GM18867 (cell line): ENCODE results near the gene MCC.

Experiments
- ATAC-seq: cut with Tn5 transposase; IDR thresholded peaks from one replicate; pipeline ENCODE4 v1.9.1; 2021; ENCODE audit warnings: mild to moderate bottlenecking, moderate library complexity; ENCODE audit not compliant: unreplicated experiment

The MCC gene

DNA sequence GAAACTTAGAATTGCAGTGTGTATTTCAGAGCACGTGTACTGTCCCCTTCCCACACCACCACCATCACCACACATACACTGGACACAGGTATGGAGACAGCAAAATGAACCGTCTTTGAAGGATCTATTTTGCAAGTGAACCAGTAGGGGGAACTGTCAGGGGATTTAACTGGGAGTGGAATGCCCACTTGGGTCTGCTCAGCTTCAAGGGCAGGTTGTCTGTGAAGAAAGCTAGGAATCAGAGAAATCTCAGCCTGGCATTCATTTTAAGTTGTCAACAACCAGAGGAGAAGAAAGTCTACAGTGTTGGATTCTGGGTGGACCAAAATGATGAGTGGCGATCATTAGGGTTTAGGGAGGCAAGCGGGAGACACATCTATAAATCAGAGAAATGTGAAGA, 364.6 kb downstream of the MCC start:
- no peak for ATAC-seq

DNA sequence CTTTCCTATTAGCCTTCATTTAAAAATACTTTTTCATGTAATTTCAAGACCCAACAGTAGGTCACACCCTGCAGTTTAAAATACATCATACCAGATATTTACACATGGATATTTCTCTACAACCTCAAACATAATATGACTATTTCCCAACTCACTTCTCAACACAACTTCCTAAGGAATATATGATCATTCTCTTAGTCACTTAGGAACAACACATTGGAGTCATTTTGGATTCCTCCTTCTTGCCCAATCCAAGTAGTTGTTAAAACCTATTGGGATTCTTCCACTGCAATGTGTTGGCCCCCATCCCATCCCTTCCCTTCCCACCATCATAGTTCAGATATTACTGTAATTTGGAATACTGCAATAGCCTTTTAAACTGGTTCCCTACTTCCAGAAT, 366.2 kb downstream of the MCC start:
- no peak for ATAC-seq

DNA sequence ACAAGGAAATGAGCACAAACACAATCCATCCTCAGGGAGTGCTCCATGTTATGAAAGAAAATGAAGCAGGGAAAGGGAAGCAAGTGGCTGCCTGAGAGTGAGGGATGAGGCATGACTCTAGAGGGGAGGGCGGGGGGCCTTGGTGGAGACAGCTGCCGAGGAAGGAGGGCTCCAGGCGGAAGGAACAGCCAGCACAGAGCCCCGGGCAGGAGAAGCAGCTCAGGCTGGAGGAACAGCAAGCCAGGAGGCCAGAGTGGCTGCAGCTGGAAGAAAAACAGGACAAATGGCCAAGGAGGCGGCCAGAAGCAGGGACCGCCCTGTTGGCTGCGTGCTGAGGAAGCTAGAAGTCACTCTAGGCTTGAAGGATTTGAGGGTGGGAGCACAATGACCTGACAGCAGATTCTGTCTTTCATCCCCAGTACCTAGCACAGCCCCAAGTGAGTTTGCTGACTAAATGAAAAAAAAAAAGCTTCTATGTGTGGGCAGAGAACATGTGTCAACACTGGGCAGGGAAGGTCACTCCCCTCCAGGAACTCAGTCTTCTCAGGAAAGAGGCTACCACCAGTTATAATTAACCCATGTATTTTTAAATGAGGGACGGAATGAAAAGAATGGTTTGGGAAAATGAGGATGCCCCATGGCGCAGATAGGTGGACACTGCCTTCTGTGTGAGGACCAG, 368.9 kb downstream of the MCC start:
- no peak for ATAC-seq

DNA sequence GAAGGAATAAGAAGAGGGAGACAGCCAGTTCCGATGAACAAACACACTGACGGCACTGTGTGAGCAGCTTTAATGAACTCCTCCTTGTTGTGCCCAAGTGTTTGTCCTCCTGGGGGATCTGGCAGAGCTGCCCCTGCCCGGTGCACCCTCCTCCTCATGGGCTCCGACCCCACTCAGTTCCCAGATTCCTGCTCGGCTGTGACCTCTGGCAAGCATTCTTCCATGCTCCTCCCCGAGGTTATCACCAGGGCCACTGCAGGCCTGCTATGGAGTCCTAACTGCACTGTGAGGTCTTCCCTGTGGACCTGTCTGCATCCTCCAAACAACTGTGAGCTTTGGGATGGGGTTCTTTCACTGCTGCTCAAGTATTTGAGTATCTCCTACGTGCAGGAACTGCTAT, 369.5 kb downstream of the MCC start:
- no peak for ATAC-seq

DNA sequence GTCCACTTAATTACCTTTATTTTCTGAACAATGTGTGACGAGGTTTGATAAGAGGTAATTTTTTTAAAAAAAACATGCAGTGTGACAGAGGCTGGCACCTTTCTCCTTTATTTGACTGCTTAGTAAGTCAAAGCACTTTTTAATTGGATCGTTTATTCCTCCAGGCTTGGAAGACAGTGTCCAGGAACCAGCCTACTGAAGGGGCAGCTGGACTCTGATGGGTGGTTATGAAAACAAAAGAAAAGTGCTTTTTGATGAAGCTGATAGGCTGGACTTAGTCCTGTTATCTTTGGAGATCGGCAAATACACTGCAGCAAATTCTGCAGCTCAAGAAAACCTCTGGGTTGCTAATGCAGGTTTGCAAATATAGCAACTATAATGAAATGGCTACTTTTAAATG, 370.0 kb downstream of the MCC start:
- no peak for ATAC-seq

DNA sequence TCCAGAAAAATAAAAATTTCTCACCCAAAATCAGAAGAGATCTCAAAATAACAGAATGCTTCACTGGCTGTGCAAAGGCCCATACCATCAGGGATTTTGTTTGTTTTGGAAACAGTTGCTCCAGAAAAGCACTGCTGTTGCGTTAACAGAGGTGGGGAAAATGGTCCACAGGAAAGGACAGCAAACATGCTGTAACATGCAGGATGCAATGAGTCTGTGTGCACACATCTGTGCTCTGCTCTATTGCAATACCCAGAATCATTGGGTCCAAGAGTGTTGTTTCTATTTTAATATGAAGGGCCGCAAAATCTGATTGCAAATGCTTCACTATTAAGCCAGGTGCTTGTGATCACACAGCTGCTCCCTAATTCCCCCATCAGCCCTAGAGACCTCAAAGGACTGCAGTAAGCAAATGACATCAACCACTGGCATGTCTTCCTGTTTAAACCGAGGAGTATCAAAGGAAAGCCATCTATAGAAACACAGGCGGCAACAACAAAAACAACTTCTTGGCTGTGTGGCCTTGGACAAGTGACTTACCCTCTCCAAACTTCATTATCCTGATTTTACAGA, 370.6 kb downstream of the MCC start:
- no peak for ATAC-seq

DNA sequence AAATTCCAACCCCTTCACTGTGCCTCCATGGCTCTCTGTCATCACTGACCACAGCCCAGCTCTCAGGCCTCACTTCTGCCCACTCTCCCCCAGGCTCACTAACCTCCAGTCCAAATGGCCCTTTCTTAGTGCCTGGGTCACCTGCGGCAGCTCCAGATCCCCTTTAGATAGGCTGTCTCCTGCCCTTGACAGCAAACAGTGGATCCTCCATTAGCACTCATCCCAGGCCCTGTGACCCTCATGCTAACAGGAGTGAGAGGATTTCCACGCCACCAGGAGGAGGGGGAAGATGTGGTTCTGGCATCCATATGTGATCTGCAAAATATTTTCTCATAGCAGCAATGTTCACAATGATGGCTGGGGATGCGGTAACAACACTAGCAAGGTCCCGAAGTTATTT, 372.3 kb downstream of the MCC start:
- no peak for ATAC-seq

DNA sequence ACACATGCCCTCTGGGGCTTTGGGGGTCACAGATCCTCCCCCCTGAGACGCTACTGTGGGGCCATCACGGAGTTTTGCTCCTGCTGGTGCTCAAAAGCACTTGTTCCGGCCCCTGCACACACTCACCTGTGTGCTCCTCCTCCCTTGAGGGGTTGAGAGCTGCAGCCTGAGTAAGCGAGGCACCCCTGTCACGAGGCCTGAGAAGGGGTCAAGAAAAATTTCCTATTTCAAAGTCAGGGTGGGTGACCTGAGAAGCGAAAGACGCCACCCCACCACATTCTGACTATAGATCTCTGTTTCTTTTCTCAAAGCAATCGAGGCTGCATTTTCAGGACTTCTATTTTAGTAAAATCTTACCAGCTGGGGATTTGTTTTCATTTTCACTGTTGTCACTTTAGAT, 373.2 kb downstream of the MCC start:
- peak; percentile 93 for ATAC-seq

DNA sequence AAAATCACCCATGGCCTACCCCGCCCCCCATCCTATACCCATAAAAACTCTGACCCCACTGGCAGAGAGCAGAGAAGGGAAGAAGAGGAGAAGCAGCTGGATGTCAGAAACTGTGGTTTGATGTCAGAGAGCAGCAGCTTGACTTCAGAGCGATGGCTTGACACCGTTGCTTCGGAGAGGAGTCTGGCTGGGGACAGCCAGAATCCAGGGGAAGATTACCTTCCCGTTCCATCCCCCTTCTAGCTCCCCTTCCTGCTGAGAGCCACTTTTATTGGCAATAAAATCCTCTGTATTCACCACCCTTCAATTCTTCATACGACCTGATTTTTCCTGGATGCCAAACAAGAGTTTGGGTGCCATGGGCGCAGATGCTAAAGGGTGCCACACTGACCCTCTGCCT, 373.7 kb downstream of the MCC start:
- peak; percentile 1 for ATAC-seq

DNA sequence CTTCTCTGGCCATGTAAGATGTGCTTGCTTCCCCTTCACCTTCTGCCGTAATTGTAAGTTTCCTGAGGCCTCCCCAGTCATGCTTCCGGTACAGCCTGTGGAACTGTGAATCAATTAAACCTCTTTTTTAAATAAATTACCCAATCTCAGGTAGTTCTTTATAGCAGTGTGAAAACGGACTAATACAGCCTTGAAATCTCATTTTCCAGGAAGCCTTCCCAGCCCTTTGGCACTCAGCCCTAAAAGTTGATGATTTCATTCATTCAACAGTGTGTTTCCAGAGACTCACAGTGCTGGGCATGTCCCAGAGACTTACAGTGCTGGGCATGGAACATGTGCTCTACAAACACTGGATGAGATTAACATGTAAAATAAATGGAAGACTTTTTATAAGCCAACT, 375.8 kb downstream of the MCC start:
- no peak for ATAC-seq

DNA sequence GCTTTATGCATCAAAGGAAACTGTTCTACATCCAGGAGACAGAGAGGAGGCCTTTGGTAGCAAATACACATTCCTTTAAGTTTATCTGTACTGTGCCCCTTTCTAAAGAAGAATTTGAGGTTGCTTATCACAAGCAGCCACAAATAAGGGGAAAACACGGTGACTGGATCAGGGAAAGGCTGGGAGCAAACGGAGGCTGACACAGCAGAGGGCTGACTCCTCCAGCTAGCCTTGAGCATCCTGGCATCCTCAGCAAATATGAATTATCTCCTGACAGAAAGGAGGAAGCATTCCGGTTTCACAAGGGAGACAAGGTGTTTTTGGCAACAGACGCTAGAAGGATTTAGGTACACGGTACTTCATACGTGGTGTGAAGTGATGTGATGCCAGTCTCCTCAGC, 378.1 kb downstream of the MCC start:
- no peak for ATAC-seq

DNA sequence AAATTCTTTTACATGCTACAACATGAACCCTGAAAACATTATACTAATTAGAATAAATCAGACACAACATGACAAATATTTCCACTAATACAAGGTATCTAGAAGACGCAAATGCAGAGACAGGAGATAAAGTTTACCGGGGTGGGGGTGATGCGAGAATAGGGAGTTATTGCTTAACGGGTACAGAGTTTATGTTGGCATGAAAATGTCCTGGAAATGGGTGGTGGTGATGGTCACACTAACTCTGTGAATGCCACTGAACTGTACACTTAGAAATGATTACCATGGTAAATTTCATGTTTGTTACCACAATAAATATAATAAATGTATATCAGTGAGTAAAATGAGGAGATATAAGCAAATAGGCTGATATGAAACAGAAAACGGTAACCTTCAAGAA, 378.9 kb downstream of the MCC start:
- ATAC-seq = no peak

DNA sequence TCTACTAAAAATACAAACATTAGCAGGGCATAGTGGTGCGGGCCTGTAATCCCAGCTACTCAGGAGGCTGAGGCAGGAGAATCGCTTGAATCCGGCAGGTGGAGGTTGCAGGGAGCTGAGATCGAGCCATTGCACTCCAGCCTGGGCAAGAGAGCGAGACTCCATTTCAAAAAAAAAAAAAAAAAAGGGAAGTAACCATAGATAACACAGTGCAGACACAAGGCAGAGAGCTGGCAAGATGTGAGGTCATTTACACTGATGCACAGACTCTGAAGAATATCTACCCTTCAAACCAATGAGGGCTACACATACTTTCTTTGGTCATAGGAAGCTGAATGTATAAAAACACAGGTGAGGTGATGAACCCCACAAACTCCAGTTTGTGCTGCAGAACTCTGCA, 379.8 kb downstream of the MCC start:
- no peak for ATAC-seq

DNA sequence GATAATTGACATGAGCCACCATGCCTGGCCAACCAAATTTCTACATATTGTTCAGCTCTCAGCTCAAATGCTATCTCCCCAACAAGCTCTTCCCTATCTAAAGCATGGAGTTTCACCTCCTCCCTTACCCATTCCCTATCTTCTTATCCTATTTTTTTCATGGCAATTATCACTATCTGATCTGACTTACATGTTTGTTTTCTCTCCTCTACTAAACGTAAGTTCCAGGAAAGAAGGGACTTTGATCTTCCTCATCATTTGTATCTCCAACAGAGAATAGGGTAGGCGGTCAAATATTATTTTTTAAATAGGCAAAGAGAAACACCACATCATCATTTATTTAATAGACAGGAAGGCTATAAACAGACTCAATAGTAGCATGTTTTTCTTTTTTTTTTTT, 381.4 kb downstream of the MCC start:
- no peak for ATAC-seq

DNA sequence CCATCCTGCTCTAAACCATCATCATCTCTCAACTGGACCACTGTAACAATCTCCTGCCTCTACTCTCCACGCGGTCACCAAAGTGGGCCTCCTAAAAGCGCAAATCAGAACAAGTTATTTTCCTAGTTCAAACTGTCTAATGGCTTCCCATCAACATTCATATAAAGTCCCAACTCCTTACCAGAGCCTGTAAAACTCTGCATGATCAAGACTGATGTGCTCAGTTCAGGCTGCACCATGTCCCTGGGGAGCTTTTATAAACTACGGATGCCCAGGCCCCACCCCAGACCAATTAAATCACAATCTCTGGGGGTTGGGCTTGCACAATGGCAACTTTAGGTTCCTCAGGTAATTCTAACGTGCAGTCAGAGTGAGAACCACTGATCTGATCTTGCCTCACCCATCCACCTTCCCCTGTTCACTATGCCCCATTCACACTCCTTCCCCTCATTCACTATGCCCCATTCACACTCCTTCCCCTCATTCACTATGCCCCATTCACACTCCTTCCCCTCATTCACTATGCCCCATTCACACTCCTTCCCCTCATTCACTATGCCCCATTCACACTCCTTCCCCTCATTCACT, 382.5 kb downstream of the MCC start:
- ATAC-seq = no peak

DNA sequence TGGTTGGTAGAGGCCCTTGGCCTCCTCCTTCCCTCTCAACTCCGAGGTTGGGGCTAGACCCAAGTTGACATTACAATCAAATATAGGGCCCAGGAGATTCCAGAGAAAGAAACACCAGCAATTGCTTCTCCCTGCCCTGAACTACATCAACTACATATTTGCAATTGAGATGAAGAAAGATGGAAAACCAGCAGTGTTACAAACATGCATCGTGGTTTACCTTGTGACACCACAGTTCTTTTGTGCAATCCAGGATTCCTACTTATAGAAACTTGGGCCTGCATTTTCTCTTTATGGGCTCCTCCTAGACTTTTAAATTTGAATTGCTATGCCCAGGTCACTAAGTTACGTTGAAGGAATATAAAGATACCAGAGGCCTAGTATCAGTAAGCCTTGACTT, 384.9 kb downstream of the MCC start:
- ATAC-seq = no peak

DNA sequence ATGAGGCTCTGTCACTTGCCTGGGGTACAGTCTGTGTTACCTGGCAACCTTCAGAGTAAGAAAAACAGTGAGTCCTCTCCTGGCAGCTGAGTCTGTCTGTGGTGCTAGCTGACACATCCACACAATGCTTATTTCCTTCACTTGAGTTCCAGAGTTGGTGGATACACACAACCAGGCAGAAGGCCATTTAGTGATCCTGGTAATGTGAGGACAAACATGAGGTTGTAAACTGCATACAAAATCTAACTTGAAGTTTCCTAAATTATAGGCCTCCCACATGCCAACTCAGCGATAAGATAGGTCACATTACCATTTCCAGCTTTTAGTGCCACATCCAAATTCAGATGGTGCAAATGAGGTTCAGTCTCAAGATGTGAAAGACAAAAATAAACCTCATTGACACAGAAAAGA, 386.1 kb downstream of the MCC start:
- ATAC-seq = no peak

DNA sequence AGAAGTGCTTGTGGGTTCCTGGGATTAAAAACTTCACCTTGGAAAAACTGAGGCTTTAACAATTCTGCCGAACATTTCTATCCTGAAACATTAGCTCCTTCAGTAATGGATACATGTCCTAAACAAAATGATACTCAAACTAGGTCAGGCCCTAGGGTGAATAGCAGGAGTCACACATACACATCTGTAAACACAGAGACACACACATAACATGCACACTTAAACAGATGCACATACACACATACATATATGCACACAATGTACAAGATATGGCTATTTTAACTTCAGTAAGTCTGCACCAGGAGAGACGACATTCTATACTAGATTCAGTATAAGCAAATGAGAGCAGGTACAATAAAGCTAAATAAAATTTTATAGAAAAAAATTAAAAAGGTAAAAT, 387.3 kb downstream of the MCC start:
- no peak for ATAC-seq

DNA sequence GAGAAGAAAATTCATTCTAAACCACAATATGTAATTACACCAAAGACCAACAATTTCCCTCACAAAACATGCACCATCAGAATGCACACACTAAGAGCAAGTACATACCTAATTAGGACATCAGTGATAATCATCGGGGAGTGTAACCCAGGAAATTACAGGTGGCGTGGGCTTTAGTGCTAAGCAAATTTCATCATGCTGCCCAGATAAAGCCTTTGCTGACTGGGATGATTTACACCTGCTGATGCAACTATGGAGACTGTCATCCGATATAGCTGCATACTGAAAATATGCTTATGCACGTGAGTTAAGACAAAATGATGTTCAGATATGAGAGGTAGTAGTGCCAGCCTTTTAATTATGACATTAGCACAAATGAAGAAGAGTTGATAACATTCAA, 388.4 kb downstream of the MCC start:
- no peak for ATAC-seq

DNA sequence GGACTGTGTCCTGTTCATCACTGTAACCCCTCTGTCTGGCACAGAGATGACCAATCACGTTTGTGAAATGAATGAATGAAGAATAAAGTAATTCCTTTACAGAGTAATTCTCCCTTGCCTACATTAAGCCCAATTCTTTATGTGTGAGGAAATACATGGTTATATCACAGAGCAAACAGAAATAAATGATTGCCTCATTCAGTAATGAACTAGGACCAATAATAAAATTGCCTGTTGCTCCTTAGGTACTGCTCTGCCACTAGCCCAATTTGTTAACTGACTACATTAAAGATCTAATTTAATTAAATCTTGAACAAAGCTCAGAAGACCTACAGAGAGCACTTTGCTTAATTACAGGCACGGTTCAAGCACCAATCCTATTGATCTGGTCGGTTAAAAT, 389.9 kb downstream of the MCC start:
- ATAC-seq = no peak

DNA sequence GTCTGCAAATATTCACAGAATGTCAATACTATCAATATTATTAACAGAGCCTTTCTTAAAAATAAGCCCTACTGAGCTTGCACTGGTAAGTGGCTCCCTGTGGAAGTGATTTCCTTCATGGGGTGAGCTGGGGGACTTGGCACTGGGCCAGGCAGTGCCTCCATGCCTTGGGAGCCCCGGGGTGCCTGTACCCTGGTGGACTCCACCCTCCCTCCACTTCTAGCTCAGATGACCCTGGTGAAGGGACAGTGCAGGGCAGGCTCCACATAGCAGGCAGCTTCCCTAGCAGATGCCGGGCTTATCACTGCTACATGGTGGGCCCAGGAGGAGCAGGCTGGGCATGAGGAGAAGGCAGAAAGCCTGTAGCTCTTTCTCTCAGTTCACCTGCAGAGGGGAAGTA, 392.4 kb downstream of the MCC start:
- ATAC-seq = no peak

DNA sequence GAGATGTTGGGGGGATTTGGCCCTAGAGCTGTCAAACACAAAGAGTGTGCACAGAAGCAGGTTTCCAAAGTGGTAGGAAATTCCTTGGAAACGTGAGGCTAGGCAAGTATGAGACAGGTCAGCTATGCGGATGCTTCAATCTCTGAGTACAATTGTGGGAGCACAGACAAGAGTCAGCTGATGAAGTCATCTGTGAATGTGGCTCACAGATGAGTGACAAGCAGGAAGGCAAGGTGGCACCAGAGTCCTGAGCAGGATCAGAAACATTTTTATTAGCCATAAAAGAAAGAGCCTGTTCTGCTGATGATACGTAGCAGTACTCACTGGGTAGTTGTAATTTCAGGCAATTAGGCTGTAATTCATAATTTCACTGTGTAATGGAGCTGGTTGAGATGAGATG, 394.7 kb downstream of the MCC start:
- ATAC-seq = no peak

DNA sequence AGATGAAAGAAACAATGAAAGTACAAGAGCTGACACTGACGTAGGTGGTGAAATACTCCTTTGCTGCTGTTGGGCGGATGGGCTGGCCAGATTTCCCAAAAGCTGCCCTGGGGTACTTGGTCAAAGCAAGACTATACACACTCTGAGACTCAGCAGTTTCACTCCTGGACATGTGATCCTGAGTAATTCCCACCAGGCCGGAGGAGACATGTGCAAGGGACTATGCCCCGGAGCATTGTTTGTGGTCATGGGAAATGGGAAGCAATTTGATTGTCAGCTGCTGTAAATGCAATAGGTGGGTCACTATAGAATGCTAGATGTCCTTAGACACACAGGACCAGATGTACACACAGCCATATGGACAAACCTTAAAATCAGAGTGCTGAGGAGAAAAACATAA, 395.6 kb downstream of the MCC start:
- ATAC-seq = no peak
